Measurements from ENCODE around the gene TIMM50. TPM values are rescaled to one million over a fixed set of nuclear protein-coding genes. Genes with fewer than 3 reads are reported as not detected.

TIMM50 gene
- total RNA-seq, 3 donors from 2014 or later: 52.6 to 57.9 (median 57.7) TPM

DNA sequence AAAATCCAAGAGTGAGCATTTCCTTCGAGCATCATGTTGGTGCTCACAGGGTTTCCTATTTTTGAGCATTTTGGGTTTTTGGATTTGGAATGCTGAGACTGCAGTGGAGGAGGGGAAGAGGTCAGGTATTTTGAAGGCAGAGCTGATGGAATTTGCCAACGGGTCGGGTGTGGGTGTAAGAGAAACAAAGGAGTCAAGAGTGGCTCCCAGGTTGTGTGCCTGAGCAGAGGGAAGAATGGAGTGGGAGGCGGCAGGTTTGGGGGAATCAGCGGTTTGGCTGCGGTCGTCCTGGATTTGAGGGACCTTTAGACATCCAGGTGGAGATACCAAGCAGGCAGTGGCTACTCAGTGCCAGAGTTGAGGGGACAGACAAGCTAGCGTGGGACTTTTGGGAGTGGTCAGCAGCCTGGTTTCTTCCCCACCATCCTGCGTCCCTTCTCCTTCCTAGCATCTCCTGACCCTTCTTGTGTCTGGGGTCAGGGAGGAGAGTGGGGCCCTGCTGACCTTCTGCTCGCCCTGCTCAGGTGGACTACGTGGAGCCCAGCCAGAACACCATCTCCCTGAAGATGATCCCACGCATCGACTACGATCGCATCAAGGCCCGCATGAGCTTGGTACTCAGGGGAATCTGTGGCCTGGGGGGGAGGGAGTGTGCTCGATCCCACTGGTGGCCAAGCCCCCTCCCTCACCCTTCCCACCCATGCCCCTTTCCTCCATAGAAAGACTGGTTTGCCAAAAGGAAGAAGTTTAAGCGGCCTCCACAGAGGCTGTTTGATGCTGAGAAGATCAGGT is 14.5 kb upstream of the TIMM50 start:
- TF ChIP-seq, protein P1, sequence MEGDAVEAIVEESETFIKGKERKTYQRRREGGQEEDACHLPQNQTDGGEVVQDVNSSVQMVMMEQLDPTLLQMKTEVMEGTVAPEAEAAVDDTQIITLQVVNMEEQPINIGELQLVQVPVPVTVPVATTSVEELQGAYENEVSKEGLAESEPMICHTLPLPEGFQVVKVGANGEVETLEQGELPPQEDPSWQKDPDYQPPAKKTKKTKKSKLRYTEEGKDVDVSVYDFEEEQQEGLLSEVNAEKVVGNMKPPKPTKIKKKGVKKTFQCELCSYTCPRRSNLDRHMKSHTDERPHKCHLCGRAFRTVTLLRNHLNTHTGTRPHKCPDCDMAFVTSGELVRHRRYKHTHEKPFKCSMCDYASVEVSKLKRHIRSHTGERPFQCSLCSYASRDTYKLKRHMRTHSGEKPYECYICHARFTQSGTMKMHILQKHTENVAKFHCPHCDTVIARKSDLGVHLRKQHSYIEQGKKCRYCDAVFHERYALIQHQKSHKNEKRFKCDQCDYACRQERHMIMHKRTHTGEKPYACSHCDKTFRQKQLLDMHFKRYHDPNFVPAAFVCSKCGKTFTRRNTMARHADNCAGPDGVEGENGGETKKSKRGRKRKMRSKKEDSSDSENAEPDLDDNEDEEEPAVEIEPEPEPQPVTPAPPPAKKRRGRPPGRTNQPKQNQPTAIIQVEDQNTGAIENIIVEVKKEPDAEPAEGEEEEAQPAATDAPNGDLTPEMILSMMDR (IDR thresholded peaks at IDR 0.05): no peak
- ATAC-seq: no peak
- H3K4me3 ChIP-seq: no peak overlapping the region
- no peak for DNase-seq
- no peaks in the 10 kb centered on the region for H3K9me3 ChIP-seq
- intact Hi-C loops (cut with DNase I, micrococcal nuclease): no loop called here
- no peaks in the 10 kb centered on the region for H3K4me1 ChIP-seq (ENCODE audit: low read depth)
- H3K36me3 ChIP-seq (ENCODE audit: low read depth): peaks cover 21% of the 10 kb centered on the region

- DNase-seq: no peak
- intact Hi-C loops (cut with DNase I, micrococcal nuclease): no loop called here
- H3K36me3 ChIP-seq (ENCODE audit: low read depth): peaks cover 21% of the 10 kb centered on the region
- H3K4me1 ChIP-seq (ENCODE audit: low read depth): no peaks in the 10 kb centered on the region
- H3K4me3 ChIP-seq: no peak overlapping the region
- TF ChIP-seq, protein P1 (IDR thresholded peaks at IDR 0.05): no peak
- no peak for ATAC-seq
- H3K9me3 ChIP-seq: no peaks in the 10 kb centered on the region
Observed at GRCh38 chr19:39467941-39468340, 12.7 kb upstream of the TIMM50 start.

GRCh38 chr19:39469036-39469435 is 11.6 kb upstream of the TIMM50 start:
- DNase-seq (no peak), ATAC-seq (no peak)
- TF ChIP-seq, protein P1 (IDR thresholded peaks at IDR 0.05): no peak
- H3K4me3 ChIP-seq: no peak overlapping the region
- intact Hi-C loops (cut with DNase I, micrococcal nuclease): no loop called here
- peaks cover 21% of the 10 kb centered on the region for H3K36me3 ChIP-seq (ENCODE audit: low read depth)
- no peaks in the 10 kb centered on the region for H3K9me3 ChIP-seq
- no peaks in the 10 kb centered on the region for H3K4me1 ChIP-seq (ENCODE audit: low read depth)

GRCh38 chr19:39469567-39469966 is 11.1 kb upstream of the TIMM50 start:
- TF ChIP-seq, protein P1 (IDR thresholded peaks at IDR 0.05): no peak
- intact Hi-C loops (cut with DNase I, micrococcal nuclease): no loop called here
- Histone ChIP-seq H3K9me3 (no peaks in the 10 kb centered on the region), H3K4me1 (ENCODE audit: low read depth) (no peaks in the 10 kb centered on the region), H3K4me3 (no peak overlapping the region), H3K36me3 (ENCODE audit: low read depth) (peaks cover 21% of the 10 kb centered on the region)
- DNase-seq: no peak
- ATAC-seq: no peak

DNA sequence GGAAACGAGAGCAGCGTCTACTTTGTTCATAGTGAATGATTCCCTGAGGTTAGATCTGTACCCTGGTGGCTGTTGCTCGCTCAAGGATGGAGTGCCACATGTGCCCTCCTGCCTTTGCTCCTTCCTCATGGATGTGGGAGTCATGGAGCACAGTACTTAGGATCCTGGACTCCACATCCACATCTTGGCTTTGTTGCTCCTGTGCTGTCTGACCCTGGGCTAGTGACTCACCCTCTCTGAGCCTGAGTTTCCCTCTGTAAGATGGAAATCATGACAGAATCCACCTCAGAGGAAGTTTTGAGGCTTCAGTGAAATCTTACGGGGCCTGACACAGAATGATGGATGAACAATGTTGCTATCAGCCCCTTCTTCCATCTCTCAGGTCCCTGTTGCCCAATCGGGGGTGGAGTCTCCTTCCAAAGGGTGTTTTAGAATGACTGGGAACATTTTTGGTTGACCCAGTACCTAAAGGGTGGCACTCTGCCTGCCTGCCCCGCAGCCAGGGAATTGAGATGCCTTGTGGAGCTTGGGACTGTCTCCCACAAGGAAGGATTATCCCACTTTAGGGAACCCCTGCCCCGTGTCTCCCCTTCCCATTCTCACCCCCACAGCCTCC is 9.8 kb upstream of the TIMM50 start:
- Histone ChIP-seq H3K9me3 (no peaks in the 10 kb centered on the region), H3K36me3 (ENCODE audit: low read depth) (peaks cover 21% of the 10 kb centered on the region), H3K4me3 (no peak overlapping the region), H3K4me1 (ENCODE audit: low read depth) (no peaks in the 10 kb centered on the region)
- TF ChIP-seq, protein P1 (IDR thresholded peaks at IDR 0.05): no peak
- intact Hi-C loops (cut with DNase I, micrococcal nuclease): no loop called here
- DNase-seq: no peak
- ATAC-seq: no peak
